Activated B cell treated with CpG ODN at 0.5 μM for 24 hours (primary cell): ENCODE data around the gene FOSL1. TPM values are rescaled to one million over a fixed set of nuclear protein-coding genes. Genes with fewer than 3 reads are reported as not detected.

ENCODE experiments used
- ATAC-seq: fragments of 200-7000 bp; cut with Tn5 transposase; one replicate; pipeline ENCODE4 v1.10.0; 2021; ENCODE audit warnings: low read depth, mild to moderate bottlenecking, moderate library complexity
- CTCF ChIA-PET: fragments of 350-600 bp; sonication (Branson Sonifier 250); formaldehyde crosslinking; loops from one replicate; lab custom pipeline; 2021; ENCODE audit warnings: antibody characterized with exemption; lab: Charles Lee
- POLR2A ChIA-PET: fragments of 350-600 bp; sonication (Branson Sonifier 250); formaldehyde crosslinking; loops from one replicate; lab custom pipeline; 2021; ENCODE audit warnings: antibody characterized with exemption; lab: Charles Lee
- DNase-seq: peaks from one replicate; pipeline ENCODE4 v3.0.0; 2022
- H3K27ac Mint-ChIP-seq: one replicate; pipeline ENCODE4 v1.8.0; 2020; ENCODE audit warnings: mixed read lengths
- H3K27me3 Mint-ChIP-seq: one replicate; pipeline ENCODE4 v1.8.0; 2021; ENCODE audit warnings: mixed read lengths
- H3K36me3 Mint-ChIP-seq: one replicate; pipeline ENCODE4 v1.8.0; 2021; ENCODE audit warnings: low read depth, mixed read lengths
- H3K4me1 Mint-ChIP-seq: one replicate; pipeline ENCODE4 v1.8.0; 2021; ENCODE audit warnings: mixed read lengths
- H3K4me3 Mint-ChIP-seq: one replicate; pipeline ENCODE4 v1.8.0; 2020; ENCODE audit warnings: mild to moderate bottlenecking, mixed read lengths
- H3K9me3 Mint-ChIP-seq: one replicate; pipeline ENCODE4 v1.8.0; 2020; ENCODE audit warnings: mixed read lengths
- CTCF ChIP-seq: fragments of 200-600 bp; IDR thresholded peaks from one replicate; pipeline ENCODE4 v1.8.0; 2022; ENCODE audit warnings: antibody characterized with exemption, mild to moderate bottlenecking
- intact Hi-C: fragments of 100-400 bp; cut with micrococcal nuclease; formaldehyde crosslinking; loops from one replicate; pipeline ENCODE4 v1.15.1; 2024
- total RNA-seq: library from RNA; stranded (reverse); gene quantifications from 2 replicates; pipeline ENCODE4 v1.2.3, GENCODE V29; 2022

FOSL1 gene
- total RNA-seq, 1 donor from 2014 or later = 1.4 TPM

DNA sequence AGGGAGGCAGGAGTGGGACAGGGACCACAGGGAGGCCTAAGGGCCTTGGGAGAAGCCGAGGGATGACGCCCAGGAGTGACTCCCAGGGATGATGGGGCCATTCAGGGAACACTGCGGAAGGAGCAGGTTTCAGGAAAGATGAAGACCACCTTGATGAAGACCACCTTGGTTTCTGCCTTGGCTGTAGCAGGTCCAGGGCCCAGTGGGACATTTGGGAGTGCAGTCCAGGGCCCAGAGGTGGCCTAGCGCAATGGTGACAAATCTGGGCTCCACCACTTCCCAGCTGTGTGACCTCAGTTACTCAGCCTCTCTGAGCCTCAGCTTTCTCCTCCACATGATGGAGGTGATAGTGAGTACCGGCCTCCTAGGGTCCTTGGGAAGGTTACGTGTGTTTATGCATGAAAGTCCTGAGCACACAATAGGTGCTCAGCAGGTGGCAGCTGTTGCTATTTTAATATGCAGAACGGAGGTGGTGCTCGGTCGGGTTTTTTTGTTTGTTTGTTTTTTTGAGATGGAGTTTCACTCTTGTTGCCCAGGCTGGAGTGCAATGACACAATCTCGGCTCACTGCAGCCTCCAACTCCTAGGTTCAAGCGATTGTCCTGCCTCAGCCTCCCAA is 45.9 kb upstream of the FOSL1 start:
- ATAC-seq = no peak
- H3K36me3 Mint-ChIP-seq = no peaks in the 10 kb centered on the region
- H3K4me3 Mint-ChIP-seq = no peak overlapping the region
- POLR2A ChIA-PET = interaction anchor here (0.6 to 0.7 kb wide), 2 partner anchors 160 to 1180 kb away, joined by 5 to 11 read pairs; no protein-coding TSS in a partner anchor
- H3K4me1 Mint-ChIP-seq = peaks cover 7% of the 10 kb centered on the region
- no peaks in the 10 kb centered on the region for H3K9me3 Mint-ChIP-seq
- CTCF ChIA-PET = no interaction called here
- DNase-seq = no peak
- H3K27ac Mint-ChIP-seq = no peak overlapping the region
- TF ChIP-seq CTCF = no peak
- intact Hi-C loops = no loop called here
- peaks cover 3% of the 10 kb centered on the region for H3K27me3 Mint-ChIP-seq

- no peaks in the 10 kb centered on the region for H3K9me3 Mint-ChIP-seq
- DNase-seq = no peak
- H3K27me3 Mint-ChIP-seq = peaks cover 2% of the 10 kb centered on the region
- intact Hi-C loops = no loop called here
- CTCF ChIA-PET = no interaction called here
- no peaks in the 10 kb centered on the region for H3K36me3 Mint-ChIP-seq
- no peak within 1 kb of the TSS for H3K27ac Mint-ChIP-seq
- no peak within 1 kb of the TSS for H3K4me3 Mint-ChIP-seq
- POLR2A ChIA-PET = no interaction called here
- ATAC-seq = no peak
- no peak for TF ChIP-seq CTCF
- peaks cover 9% of the 10 kb centered on the region for H3K4me1 Mint-ChIP-seq
Observed at GRCh38 chr11:65945430-65945911, 45.3 kb upstream of the FOSL1 start, which contains the start of gene TSGA10IP. TSS of gene TSGA10IP (plus strand) at chr11:65945480. CDS start at chr11:65945676, 196 bp downstream.

DNA sequence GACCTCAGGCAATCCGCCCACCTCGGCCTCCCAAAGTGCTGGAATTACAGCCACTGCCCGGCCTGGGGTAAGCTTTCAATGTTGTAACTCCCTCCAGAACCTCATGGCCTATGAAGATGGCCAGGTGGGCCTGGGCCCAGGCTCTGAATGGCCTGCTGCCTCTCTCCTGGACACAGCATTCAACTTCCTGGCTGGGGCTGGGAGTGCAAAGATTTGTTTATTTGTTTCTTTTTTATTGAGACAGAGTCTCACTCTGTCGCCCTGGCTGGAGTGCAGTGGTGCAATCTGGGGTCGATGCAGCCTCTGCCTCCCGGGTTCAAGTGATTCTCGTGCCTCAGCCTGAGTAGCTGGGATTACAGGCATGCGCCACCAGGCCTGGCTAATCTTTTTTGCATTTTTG is 44.6 kb upstream of the FOSL1 start:
- ChIA-PET POLR2A (interaction anchor here (0.5 kb wide), 1 partner anchor 9 kb away, joined by 4 read pairs; no protein-coding TSS in a partner anchor), CTCF (interaction anchor here (0.6 kb wide), 1 partner anchor 12 kb away, joined by 3 read pairs; no protein-coding TSS in a partner anchor)
- intact Hi-C loops = no loop called here
- H3K4me3 Mint-ChIP-seq = no peak overlapping the region
- no peak overlapping the region for H3K27ac Mint-ChIP-seq
- ATAC-seq = no peak
- no peaks in the 10 kb centered on the region for H3K9me3 Mint-ChIP-seq
- no peaks in the 10 kb centered on the region for H3K36me3 Mint-ChIP-seq
- peaks cover 2% of the 10 kb centered on the region for H3K27me3 Mint-ChIP-seq
- TF ChIP-seq CTCF = no peak
- DNase-seq = no peak
- peaks cover 13% of the 10 kb centered on the region for H3K4me1 Mint-ChIP-seq

GRCh38 chr11:65944191-65944590 is 44.0 kb upstream of the FOSL1 start:
- intact Hi-C loops = no loop called here
- H3K36me3 Mint-ChIP-seq = no peaks in the 10 kb centered on the region
- TF ChIP-seq CTCF = no peak
- no peak for ATAC-seq
- peaks cover 2% of the 10 kb centered on the region for H3K27me3 Mint-ChIP-seq
- H3K9me3 Mint-ChIP-seq = no peaks in the 10 kb centered on the region
- no peak overlapping the region for H3K4me3 Mint-ChIP-seq
- no peak overlapping the region for H3K27ac Mint-ChIP-seq
- peaks cover 13% of the 10 kb centered on the region for H3K4me1 Mint-ChIP-seq
- POLR2A ChIA-PET = no interaction called here
- CTCF ChIA-PET = interaction anchor here (0.6 kb wide), 1 partner anchor 13 kb away, joined by 3 read pairs; no protein-coding TSS in a partner anchor
- DNase-seq = no peak

GRCh38 chr11:65942531-65942930 is 42.3 kb upstream of the FOSL1 start:
- DNase-seq (no peak), ATAC-seq (no peak)
- Mint-ChIP-seq H3K4me3 (no peak overlapping the region), H3K27ac (no peak overlapping the region), H3K36me3 (no peaks in the 10 kb centered on the region), H3K27me3 (peaks cover 2% of the 10 kb centered on the region), H3K9me3 (no peaks in the 10 kb centered on the region), H3K4me1 (peaks cover 15% of the 10 kb centered on the region)
- CTCF ChIA-PET = no interaction called here
- intact Hi-C loops = no loop called here
- POLR2A ChIA-PET = interaction anchor here (0.7 to 1.0 kb wide), 2 partner anchors 14 to 18 kb away, joined by 3 to 4 read pairs; no protein-coding TSS in a partner anchor
- no peak for TF ChIP-seq CTCF
